Endothelial cell of umbilical vein (primary cell): Measurements from ENCODE around the gene KCNMA1.

Source experiments
- EZH2 ChIP-seq: IDR thresholded peaks from 2 replicates; pipeline ENCODE4 v1.6.1; 2012; ENCODE audit warnings: borderline replicate concordance, low read depth, mild to moderate bottlenecking, moderate library complexity, low read length, inconsistent platforms; ENCODE audit not compliant: severe bottlenecking
- FOS ChIP-seq: IDR thresholded peaks from 2 replicates; pipeline ENCODE4 v1.6.1; 2011; ENCODE audit warnings: mild to moderate bottlenecking, low read length, moderate library complexity, borderline replicate concordance; ENCODE audit not compliant: insufficient read depth
- GATA2 ChIP-seq: IDR thresholded peaks from 2 replicates; pipeline ENCODE4 v1.7.0; 2011; ENCODE audit warnings: low read depth, mild to moderate bottlenecking, moderate library complexity, mixed read lengths, low read length; ENCODE audit not compliant: insufficient read length, insufficient read depth
- JUN ChIP-seq: IDR thresholded peaks from 2 replicates; pipeline ENCODE4 v1.6.1; 2011; ENCODE audit warnings: borderline replicate concordance, low read depth; ENCODE audit not compliant: insufficient read length, insufficient read depth
- MYC ChIP-seq: IDR thresholded peaks from one replicate; pipeline ENCODE4 v1.6.1; 2011; ENCODE audit warnings: mild to moderate bottlenecking, low read depth, low read length
- POLR2A ChIP-seq: IDR thresholded peaks from 2 replicates; pipeline ENCODE4 v1.6.1; 2012; ENCODE audit warnings: low read depth, mild to moderate bottlenecking, control low read depth, low read length
- POLR2AphosphoS5 ChIP-seq: IDR thresholded peaks from 2 replicates; pipeline ENCODE4 v1.6.1; 2012; ENCODE audit warnings: low read depth, mild to moderate bottlenecking, control low read depth, low read length, moderate library complexity; ENCODE audit not compliant: insufficient read depth
- TF ChIP-seq, protein P1 (sequence below), 2 donors: IDR thresholded peaks; 1 replicate in 1 of 2; 2 replicates in 1 of 2; pipeline ENCODE4 v1.5.1; 2011; ENCODE audit warnings: low read length in 2 of 2, mild to moderate bottlenecking in 2 of 2, moderate library complexity in 2 of 2, control low read depth in 1 of 2, inconsistent platforms in 1 of 2, low read depth in 1 of 2; ENCODE audit not compliant: insufficient read depth in 1 of 2; ENCODE audit errors: extremely low read depth in 1 of 2
- TF ChIP-seq, protein P2 (sequence below): IDR thresholded peaks from 2 replicates; pipeline ENCODE4 v1.6.1; 2011; ENCODE audit not compliant: insufficient read depth, insufficient read length

DNA sequence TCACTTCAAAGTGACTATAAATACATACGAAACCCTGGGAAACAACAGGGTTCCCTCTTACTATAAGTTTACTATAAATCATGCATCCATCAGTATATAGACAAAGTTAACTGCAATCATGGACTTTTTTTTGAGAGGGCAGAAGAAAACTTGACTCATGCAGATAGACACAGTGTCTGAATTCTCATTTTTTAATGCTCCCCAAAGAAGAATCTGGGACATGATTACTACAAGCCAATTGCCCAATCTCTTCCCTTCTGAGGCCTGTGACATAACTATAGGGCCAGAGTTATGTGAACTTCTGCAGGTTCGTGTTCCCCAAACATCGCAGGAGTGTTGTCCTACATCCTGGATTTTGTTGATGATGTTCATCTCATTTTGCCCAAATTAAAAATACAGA is 376.5 kb downstream of the KCNMA1 start:
- TF ChIP-seq POLR2A, result no peak
- TF ChIP-seq, protein P1, sequence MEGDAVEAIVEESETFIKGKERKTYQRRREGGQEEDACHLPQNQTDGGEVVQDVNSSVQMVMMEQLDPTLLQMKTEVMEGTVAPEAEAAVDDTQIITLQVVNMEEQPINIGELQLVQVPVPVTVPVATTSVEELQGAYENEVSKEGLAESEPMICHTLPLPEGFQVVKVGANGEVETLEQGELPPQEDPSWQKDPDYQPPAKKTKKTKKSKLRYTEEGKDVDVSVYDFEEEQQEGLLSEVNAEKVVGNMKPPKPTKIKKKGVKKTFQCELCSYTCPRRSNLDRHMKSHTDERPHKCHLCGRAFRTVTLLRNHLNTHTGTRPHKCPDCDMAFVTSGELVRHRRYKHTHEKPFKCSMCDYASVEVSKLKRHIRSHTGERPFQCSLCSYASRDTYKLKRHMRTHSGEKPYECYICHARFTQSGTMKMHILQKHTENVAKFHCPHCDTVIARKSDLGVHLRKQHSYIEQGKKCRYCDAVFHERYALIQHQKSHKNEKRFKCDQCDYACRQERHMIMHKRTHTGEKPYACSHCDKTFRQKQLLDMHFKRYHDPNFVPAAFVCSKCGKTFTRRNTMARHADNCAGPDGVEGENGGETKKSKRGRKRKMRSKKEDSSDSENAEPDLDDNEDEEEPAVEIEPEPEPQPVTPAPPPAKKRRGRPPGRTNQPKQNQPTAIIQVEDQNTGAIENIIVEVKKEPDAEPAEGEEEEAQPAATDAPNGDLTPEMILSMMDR (IDR thresholded peaks at IDR 0.05; ENCODE audit: extremely low read depth in 1 of 2, insufficient read depth in 1 of 2, low read depth in 1 of 2, low read length in 2 of 2), result no peak
- no peak for TF ChIP-seq JUN
- no peak for TF ChIP-seq EZH2
- no peak for TF ChIP-seq POLR2AphosphoS5
- TF ChIP-seq, protein P2, sequence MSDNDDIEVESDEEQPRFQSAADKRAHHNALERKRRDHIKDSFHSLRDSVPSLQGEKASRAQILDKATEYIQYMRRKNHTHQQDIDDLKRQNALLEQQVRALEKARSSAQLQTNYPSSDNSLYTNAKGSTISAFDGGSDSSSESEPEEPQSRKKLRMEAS, result no peak
- TF ChIP-seq FOS, result no peak
- TF ChIP-seq GATA2, result no peak
- TF ChIP-seq MYC, result no peak
